Measurements from ENCODE around the gene SRGAP3. TPM values are rescaled to one million over a fixed set of nuclear protein-coding genes. Genes with fewer than 3 reads are reported as not detected.

Gene SRGAP3
- total RNA-seq (2021) = 0.69 and 0.81 TPM in 2 replicates
- Bru-seq, nascent RNA = percentile 18 among the genes with signal in this experiment
- percentile 17 among the genes with signal in this experiment for BruChase-seq, experiment 1, labeled RNA remaining after a 2-hour chase
- percentile 11 among the genes with signal in this experiment for BruChase-seq, experiment 2, labeled RNA remaining after a 6-hour chase
- long read RNA-seq = 0 reads

DNA sequence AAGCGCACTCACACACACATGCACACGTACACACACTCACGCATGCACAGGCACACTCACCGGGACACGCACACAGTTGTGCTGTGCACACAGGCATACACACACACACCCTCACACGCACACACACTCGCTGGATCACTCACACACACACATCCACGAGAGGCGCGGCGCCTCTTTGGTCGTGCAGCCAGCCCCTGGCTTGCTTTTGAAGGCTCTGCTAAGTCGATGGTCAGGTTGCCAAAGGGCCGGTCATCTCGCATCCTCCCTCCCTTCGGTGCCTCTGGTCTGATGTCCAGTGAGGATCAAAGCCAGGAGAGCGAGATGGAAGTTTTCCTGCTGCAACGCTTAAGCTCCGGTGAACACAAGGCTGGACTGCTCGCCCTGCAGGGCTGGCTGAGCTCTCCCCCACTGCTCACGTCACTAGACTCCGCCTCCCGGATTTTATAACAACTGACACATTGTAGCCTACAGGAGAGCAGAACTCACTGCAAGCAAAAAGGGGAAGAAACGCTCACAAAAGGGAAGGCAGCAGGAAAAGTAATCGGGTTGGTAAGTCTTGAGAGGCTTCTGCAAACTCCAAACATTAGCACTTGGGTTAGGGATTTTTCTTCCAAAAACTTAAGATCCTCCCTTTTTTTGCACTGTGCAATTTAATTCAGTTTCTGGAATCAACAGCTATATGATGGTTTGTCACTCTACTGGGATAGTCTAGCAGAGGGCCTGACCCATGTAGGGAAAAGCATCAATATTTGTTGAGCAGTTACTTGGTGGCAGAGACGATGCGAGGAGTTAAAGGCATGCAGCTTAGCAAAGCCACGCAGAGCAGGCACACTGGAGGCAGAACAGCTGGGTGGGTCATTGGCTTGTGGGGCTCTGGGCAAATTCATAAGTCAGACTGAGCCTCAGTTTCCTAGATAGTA is at the start of gene SRGAP3:
SRGAP3 (minus strand) TSS at position 374 of the 920 bp plus-strand sequence. CDS start 695 bp downstream, outside the sequence.
- peaks cover 3% of the 10 kb centered on the region for H3K4me1 ChIP-seq (ENCODE audit: insufficient read depth, low read length, poor library complexity, severe bottlenecking)
- DNase-seq (ENCODE audit: low spot score) = peak; percentile 93
- ChIA-PET CTCF (no interaction called here), POLR2A (ENCODE audit: low non-redundant PET) (no interaction called here)
- H3K27me3 ChIP-seq (replicated peaks; ENCODE audit: insufficient read depth, low read depth, low read length, poor library complexity) = peaks cover 6% of the 10 kb centered on the region
- H3K9me3 ChIP-seq (ENCODE audit: low read depth, low read length, poor library complexity, severe bottlenecking) = no peaks in the 10 kb centered on the region
- TF ChIP-seq, protein P1, sequence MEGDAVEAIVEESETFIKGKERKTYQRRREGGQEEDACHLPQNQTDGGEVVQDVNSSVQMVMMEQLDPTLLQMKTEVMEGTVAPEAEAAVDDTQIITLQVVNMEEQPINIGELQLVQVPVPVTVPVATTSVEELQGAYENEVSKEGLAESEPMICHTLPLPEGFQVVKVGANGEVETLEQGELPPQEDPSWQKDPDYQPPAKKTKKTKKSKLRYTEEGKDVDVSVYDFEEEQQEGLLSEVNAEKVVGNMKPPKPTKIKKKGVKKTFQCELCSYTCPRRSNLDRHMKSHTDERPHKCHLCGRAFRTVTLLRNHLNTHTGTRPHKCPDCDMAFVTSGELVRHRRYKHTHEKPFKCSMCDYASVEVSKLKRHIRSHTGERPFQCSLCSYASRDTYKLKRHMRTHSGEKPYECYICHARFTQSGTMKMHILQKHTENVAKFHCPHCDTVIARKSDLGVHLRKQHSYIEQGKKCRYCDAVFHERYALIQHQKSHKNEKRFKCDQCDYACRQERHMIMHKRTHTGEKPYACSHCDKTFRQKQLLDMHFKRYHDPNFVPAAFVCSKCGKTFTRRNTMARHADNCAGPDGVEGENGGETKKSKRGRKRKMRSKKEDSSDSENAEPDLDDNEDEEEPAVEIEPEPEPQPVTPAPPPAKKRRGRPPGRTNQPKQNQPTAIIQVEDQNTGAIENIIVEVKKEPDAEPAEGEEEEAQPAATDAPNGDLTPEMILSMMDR (conservative IDR thresholded peaks at IDR 0.05; ENCODE audit: low read depth, low read length) = peak; percentile 32
- TF ChIP-seq EZH2 (IDR thresholded peaks at IDR 0.05; ENCODE audit: borderline replicate concordance, low read depth, low read length, poor library complexity, severe bottlenecking) = no peak
- intact Hi-C loops (cut with micrococcal nuclease; ENCODE audit: unreplicated experiment) = no loop called here
- no peak within 1 kb of the TSS for H3K27ac ChIP-seq (ENCODE audit: low read depth, low read length, poor library complexity, severe bottlenecking)
- peak within 1 kb of the TSS; percentile 50 for H3K4me3 ChIP-seq (ENCODE audit: low read depth, low read length, poor library complexity, severe bottlenecking)
- BruUV-seq (replicated peaks) = no TSS peak
- H3K36me3 ChIP-seq (ENCODE audit: insufficient read depth, low read length, poor library complexity, severe bottlenecking) = no peaks in the 10 kb centered on the region

DNA sequence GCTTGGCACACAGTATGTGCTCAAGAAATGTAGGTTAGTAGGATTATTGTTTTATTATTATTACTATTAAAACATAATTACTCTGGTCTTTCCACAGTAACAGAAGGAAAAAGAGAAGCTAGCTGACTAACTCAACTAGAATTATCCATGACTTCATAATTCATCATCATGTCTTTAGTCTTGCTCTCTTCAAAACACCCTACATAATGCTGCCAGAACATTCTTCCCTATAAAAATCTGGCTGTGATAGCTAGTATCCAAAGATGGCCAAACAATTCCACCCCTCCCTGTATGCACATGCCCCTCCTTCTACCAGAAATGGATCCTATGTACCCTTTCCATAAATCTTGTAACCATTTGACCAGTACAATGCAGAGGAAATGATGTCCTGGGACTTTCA is 48.8 kb upstream of the SRGAP3 start:
- TF ChIP-seq, protein P1 (conservative IDR thresholded peaks at IDR 0.05; ENCODE audit: low read depth, low read length) = no peak
- TF ChIP-seq EZH2 (IDR thresholded peaks at IDR 0.05; ENCODE audit: borderline replicate concordance, low read depth, low read length, poor library complexity, severe bottlenecking) = no peak
- no peak for DNase-seq (ENCODE audit: low spot score)
- ChIA-PET CTCF (no interaction called here), POLR2A (ENCODE audit: low non-redundant PET) (no interaction called here)
- no TSS peak for BruUV-seq (replicated peaks)
- H3K4me1 ChIP-seq (ENCODE audit: insufficient read depth, low read length, poor library complexity, severe bottlenecking) = no peaks in the 10 kb centered on the region
- H3K4me3 ChIP-seq (ENCODE audit: low read depth, low read length, poor library complexity, severe bottlenecking) = no peak overlapping the region
- H3K27ac ChIP-seq (ENCODE audit: low read depth, low read length, poor library complexity, severe bottlenecking) = no peak overlapping the region
- intact Hi-C loops (cut with micrococcal nuclease; ENCODE audit: unreplicated experiment) = no loop called here
- no peaks in the 10 kb centered on the region for H3K9me3 ChIP-seq (ENCODE audit: low read depth, low read length, poor library complexity, severe bottlenecking)
- H3K27me3 ChIP-seq (replicated peaks; ENCODE audit: insufficient read depth, low read depth, low read length, poor library complexity) = no peaks in the 10 kb centered on the region
- no peaks in the 10 kb centered on the region for H3K36me3 ChIP-seq (ENCODE audit: insufficient read depth, low read length, poor library complexity, severe bottlenecking)

DNA sequence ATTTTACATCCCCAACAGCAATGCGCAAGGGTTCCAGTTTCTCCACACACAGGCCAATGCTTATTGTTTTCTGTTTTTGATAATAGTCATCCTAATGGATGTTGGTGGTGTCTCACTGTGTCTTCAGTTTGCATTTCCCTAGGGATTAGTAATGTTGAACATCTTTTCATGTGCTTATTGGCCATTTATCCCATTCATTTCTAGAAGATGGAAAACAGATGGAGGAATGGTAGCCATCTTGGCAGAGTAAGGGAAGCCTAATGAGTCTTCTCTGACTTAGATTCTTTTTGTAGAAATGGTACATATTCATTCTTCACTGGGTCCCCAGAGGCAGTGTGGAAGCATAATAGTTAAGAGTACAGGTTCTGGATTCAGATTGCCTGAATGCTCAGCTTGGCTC is 46.8 kb upstream of the SRGAP3 start:
- peaks cover 8% of the 10 kb centered on the region for H3K27me3 ChIP-seq (replicated peaks; ENCODE audit: insufficient read depth, low read depth, low read length, poor library complexity)
- CTCF ChIA-PET = no interaction called here
- no peaks in the 10 kb centered on the region for H3K9me3 ChIP-seq (ENCODE audit: low read depth, low read length, poor library complexity, severe bottlenecking)
- BruUV-seq (replicated peaks) = no TSS peak
- POLR2A ChIA-PET (ENCODE audit: low non-redundant PET) = no interaction called here
- no peak for DNase-seq (ENCODE audit: low spot score)
- H3K27ac ChIP-seq (ENCODE audit: low read depth, low read length, poor library complexity, severe bottlenecking) = no peak overlapping the region
- intact Hi-C loops (cut with micrococcal nuclease; ENCODE audit: unreplicated experiment) = no loop called here
- no peaks in the 10 kb centered on the region for H3K36me3 ChIP-seq (ENCODE audit: insufficient read depth, low read length, poor library complexity, severe bottlenecking)
- H3K4me3 ChIP-seq (ENCODE audit: low read depth, low read length, poor library complexity, severe bottlenecking) = no peak overlapping the region
- H3K4me1 ChIP-seq (ENCODE audit: insufficient read depth, low read length, poor library complexity, severe bottlenecking) = no peaks in the 10 kb centered on the region
- TF ChIP-seq EZH2 (IDR thresholded peaks at IDR 0.05; ENCODE audit: borderline replicate concordance, low read depth, low read length, poor library complexity, severe bottlenecking) = no peak
- TF ChIP-seq, protein P1 (conservative IDR thresholded peaks at IDR 0.05; ENCODE audit: low read depth, low read length) = no peak

Measured in A673 (cell line).